ENCODE data around the gene RANGAP1. TPM values are rescaled to one million over a fixed set of nuclear protein-coding genes. Genes with fewer than 3 reads are reported as not detected.

The RANGAP1 gene
- total and polyA plus RNA-seq, 2 donors (not counting 1 experiment from before 2014, with no cell fraction given), result 37.2 to 59.9 TPM

- no peak for DNase-seq (ENCODE audit: low read depth in 2 of 2)
- no peak overlapping the region for H2AFZ ChIP-seq (ENCODE audit: low read length)
- H3K27me3 ChIP-seq (ENCODE audit: control insufficient read depth, insufficient read depth, low read length), result no peaks in the 10 kb centered on the region
- peaks cover 15% of the 10 kb centered on the region for H3K4me1 ChIP-seq (ENCODE audit: control insufficient read depth, extremely low read depth, insufficient read depth, low read length)
- H3K36me3 ChIP-seq (ENCODE audit: control insufficient read depth, insufficient read depth, low read length), result peaks cover 8% of the 10 kb centered on the region
- no peaks in the 10 kb centered on the region for H3K9me3 ChIP-seq (ENCODE audit: control insufficient read depth, insufficient read depth, low read depth, low read length)
- no peak overlapping the region for H3K27ac ChIP-seq (ENCODE audit: insufficient read depth, low read length)
- H3K4me2 ChIP-seq (ENCODE audit: extremely low read depth, insufficient read depth, low read length), result no peak overlapping the region
- H3K9ac ChIP-seq (ENCODE audit: insufficient read depth, low read length), result no peak overlapping the region
- no peak overlapping the region for H3K4me3 ChIP-seq (replicated peaks in 1 of 4; ENCODE audit: control extremely low read depth in 1 of 4, insufficient read depth in 1 of 4, low read depth in 3 of 4, low read length in 4 of 4)
- peaks cover 1% of the 10 kb centered on the region for H4K20me1 ChIP-seq (ENCODE audit: control insufficient read depth, extremely low read depth, insufficient read depth, low read length)
- TF ChIP-seq CTCF (conservative IDR thresholded peaks at IDR 0.05 in 1 of 2, IDR thresholded peaks at IDR 0.05 in 1 of 2; ENCODE audit: low read depth in 1 of 2, low read length in 2 of 2) (no peak), EZH2 (IDR thresholded peaks at IDR 0.05; ENCODE audit: low read length, missing control alignments) (no peak)
- H3K79me2 ChIP-seq (ENCODE audit: control insufficient read depth, insufficient read depth, low read length), result peaks cover 69% of the 10 kb centered on the region
Observed at GRCh38 chr22:41311487-41311886, 25.5 kb upstream of the RANGAP1 start.

- Histone ChIP-seq H3K9ac (ENCODE audit: insufficient read depth, low read length) (no peak overlapping the region), H3K4me2 (ENCODE audit: extremely low read depth, insufficient read depth, low read length) (no peak overlapping the region), H4K20me1 (ENCODE audit: control insufficient read depth, extremely low read depth, insufficient read depth, low read length) (peaks cover 1% of the 10 kb centered on the region), H3K9me3 (ENCODE audit: control insufficient read depth, insufficient read depth, low read depth, low read length) (no peaks in the 10 kb centered on the region), H3K4me1 (ENCODE audit: control insufficient read depth, extremely low read depth, insufficient read depth, low read length) (peaks cover 19% of the 10 kb centered on the region), H3K27me3 (ENCODE audit: control insufficient read depth, insufficient read depth, low read length) (no peaks in the 10 kb centered on the region), H3K4me3 (replicated peaks in 1 of 4; ENCODE audit: control extremely low read depth in 1 of 4, insufficient read depth in 1 of 4, low read depth in 3 of 4, low read length in 4 of 4) (no peak overlapping the region), H3K27ac (ENCODE audit: insufficient read depth, low read length) (no peak overlapping the region), H3K36me3 (ENCODE audit: control insufficient read depth, insufficient read depth, low read length) (peaks cover 8% of the 10 kb centered on the region), H2AFZ (ENCODE audit: low read length) (no peak overlapping the region), H3K79me2 (ENCODE audit: control insufficient read depth, insufficient read depth, low read length) (peaks cover 74% of the 10 kb centered on the region)
- TF ChIP-seq CTCF (conservative IDR thresholded peaks at IDR 0.05 in 1 of 2, IDR thresholded peaks at IDR 0.05 in 1 of 2; ENCODE audit: low read depth in 1 of 2, low read length in 2 of 2), result no peak
- DNase-seq (ENCODE audit: low read depth in 2 of 2), result no peak
Observed at GRCh38 chr22:41310336-41310735, 24.3 kb upstream of the RANGAP1 start.

GRCh38 chr22:41308544-41308947 is 22.6 kb upstream of the RANGAP1 start:
- Histone ChIP-seq H3K79me2 (ENCODE audit: control insufficient read depth, insufficient read depth, low read length) (peaks cover 81% of the 10 kb centered on the region), H3K36me3 (ENCODE audit: control insufficient read depth, insufficient read depth, low read length) (peaks cover 8% of the 10 kb centered on the region), H3K27me3 (ENCODE audit: control insufficient read depth, insufficient read depth, low read length) (no peaks in the 10 kb centered on the region), H3K4me1 (ENCODE audit: control insufficient read depth, extremely low read depth, insufficient read depth, low read length) (peaks cover 19% of the 10 kb centered on the region), H3K9ac (ENCODE audit: insufficient read depth, low read length) (no peak overlapping the region), H3K27ac (ENCODE audit: insufficient read depth, low read length) (peak overlapping the region; percentile 22), H3K4me3 (replicated peaks in 1 of 4; ENCODE audit: control extremely low read depth in 1 of 4, insufficient read depth in 1 of 4, low read depth in 3 of 4, low read length in 4 of 4) (no peak overlapping the region), H3K4me2 (ENCODE audit: extremely low read depth, insufficient read depth, low read length) (no peak overlapping the region), H2AFZ (ENCODE audit: low read length) (no peak overlapping the region), H4K20me1 (ENCODE audit: control insufficient read depth, extremely low read depth, insufficient read depth, low read length) (peaks cover 1% of the 10 kb centered on the region), H3K9me3 (ENCODE audit: control insufficient read depth, insufficient read depth, low read depth, low read length) (no peaks in the 10 kb centered on the region)
- TF ChIP-seq CTCF (conservative IDR thresholded peaks at IDR 0.05 in 1 of 2, IDR thresholded peaks at IDR 0.05 in 1 of 2; ENCODE audit: low read depth in 1 of 2, low read length in 2 of 2) (no peak), EZH2 (IDR thresholded peaks at IDR 0.05; ENCODE audit: low read length, missing control alignments) (no peak)
- no peak for DNase-seq (ENCODE audit: low read depth in 2 of 2)
